ES-I3 (cell line): ENCODE measurements around the gene ANKMY1.
A peak's percentile ranks its signal among the peaks of the same experiment; 100 is the strongest.

Experiments used
- H3K36me3 ChIP-seq: 2 replicates; pipeline ENCODE4 v1.6.1; 2013; ENCODE audit warnings: mild to moderate bottlenecking, low read length, control low read depth, moderate library complexity; ENCODE audit not compliant: insufficient read depth
- H3K4me1 ChIP-seq: 2 replicates; pipeline ENCODE4 v1.6.1; 2013; ENCODE audit warnings: mild to moderate bottlenecking, control low read depth, low read length; ENCODE audit not compliant: insufficient read depth
- H3K9ac ChIP-seq: 2 replicates; pipeline ENCODE4 v1.6.1; 2013; ENCODE audit warnings: low read depth, mild to moderate bottlenecking, low read length, moderate library complexity
- H3K9me3 ChIP-seq: 2 replicates; pipeline ENCODE4 v1.6.1; 2013; ENCODE audit warnings: mild to moderate bottlenecking, low read length, moderate library complexity; ENCODE audit not compliant: control insufficient read depth, insufficient read depth

ANKMY1 gene

GRCh38 chr2:240571314-240571973 lies 13.7 kb upstream of the ANKMY1 start:
- no peak overlapping the region for H3K9ac ChIP-seq
- H3K36me3 ChIP-seq = no peaks in the 10 kb centered on the region
- H3K4me1 ChIP-seq = peaks cover 9% of the 10 kb centered on the region; the same call in 1 of the 2 replicates
- no peaks in the 10 kb centered on the region for H3K9me3 ChIP-seq

- Histone ChIP-seq H3K4me1 (peaks cover 9% of the 10 kb centered on the region; the same call in 1 of the 2 replicates), H3K9me3 (no peaks in the 10 kb centered on the region), H3K36me3 (no peaks in the 10 kb centered on the region), H3K9ac (no peak overlapping the region)
Measured at GRCh38 chr2:240570531-240571313, 12.9 kb upstream of the ANKMY1 start.

GRCh38 chr2:240569998-240570530 lies 12.3 kb upstream of the ANKMY1 start:
- H3K9me3 ChIP-seq = no peaks in the 10 kb centered on the region
- H3K9ac ChIP-seq = no peak overlapping the region
- no peaks in the 10 kb centered on the region for H3K36me3 ChIP-seq
- peaks cover 14% of the 10 kb centered on the region; the same call in 1 of the 2 replicates for H3K4me1 ChIP-seq

- Histone ChIP-seq H3K9ac (no peak overlapping the region), H3K9me3 (no peaks in the 10 kb centered on the region), H3K36me3 (no peaks in the 10 kb centered on the region), H3K4me1 (peaks cover 16% of the 10 kb centered on the region; the same call in 1 of the 2 replicates)
Measured at GRCh38 chr2:240569523-240569997, 11.8 kb upstream of the ANKMY1 start.

- peaks cover 16% of the 10 kb centered on the region; the same call in 1 of the 2 replicates for H3K4me1 ChIP-seq
- no peaks in the 10 kb centered on the region for H3K9me3 ChIP-seq
- H3K9ac ChIP-seq = peak overlapping the region; percentile 63
- H3K36me3 ChIP-seq = no peaks in the 10 kb centered on the region
Measured at GRCh38 chr2:240568678-240569522, 11.1 kb upstream of the ANKMY1 start.

GRCh38 chr2:240567872-240568677 lies 10.3 kb upstream of the ANKMY1 start, which contains the start of gene RNPEPL1:
RNPEPL1 (plus strand) TSS chr2:240568484; CDS start chr2:240568587, 103 bp downstream.
- Histone ChIP-seq H3K9me3 (no peaks in the 10 kb centered on the region), H3K9ac (peak within 1 kb of the TSS; percentile 63), H3K4me1 (peaks cover 16% of the 10 kb centered on the region; the same call in 1 of the 2 replicates), H3K36me3 (no peaks in the 10 kb centered on the region)

- H3K9ac ChIP-seq = peak overlapping the region; percentile 59; the same call in 1 of the 2 replicates
Measured at GRCh38 chr2:240567137-240567871, 9.5 kb upstream of the ANKMY1 start.

GRCh38 chr2:240566203-240567136 lies 8.7 kb upstream of the ANKMY1 start:
- no peaks in the 10 kb centered on the region for H3K9me3 ChIP-seq
- H3K4me1 ChIP-seq = peaks cover 16% of the 10 kb centered on the region; the same call in 1 of the 2 replicates
- H3K9ac ChIP-seq = peak overlapping the region; percentile 34; the same call in 1 of the 2 replicates
- no peaks in the 10 kb centered on the region for H3K36me3 ChIP-seq

More at GRCh38 chr2:240567137-240567871, 9.5 kb upstream of the ANKMY1 start:
- no peaks in the 10 kb centered on the region for H3K36me3 ChIP-seq
- H3K4me1 ChIP-seq = peaks cover 16% of the 10 kb centered on the region; the same call in 1 of the 2 replicates
- H3K9me3 ChIP-seq = no peaks in the 10 kb centered on the region

GRCh38 chr2:240565333-240566202 lies 7.8 kb upstream of the ANKMY1 start:
- H3K9ac ChIP-seq = peak overlapping the region; percentile 34; the same call in 1 of the 2 replicates
- peaks cover 16% of the 10 kb centered on the region; the same call in 1 of the 2 replicates for H3K4me1 ChIP-seq
- H3K36me3 ChIP-seq = no peaks in the 10 kb centered on the region
- H3K9me3 ChIP-seq = no peaks in the 10 kb centered on the region

- peaks cover 16% of the 10 kb centered on the region; the same call in 1 of the 2 replicates for H3K4me1 ChIP-seq
- H3K9me3 ChIP-seq = no peaks in the 10 kb centered on the region
- no peaks in the 10 kb centered on the region for H3K36me3 ChIP-seq
- no peak overlapping the region for H3K9ac ChIP-seq
Measured at GRCh38 chr2:240564561-240565332, 7.0 kb upstream of the ANKMY1 start.
